HepG2 (cell line): Measurements from ENCODE around the gene H6PD. TPM values are rescaled to one million over a fixed set of nuclear protein-coding genes. Genes with fewer than 3 reads are reported as not detected.

ENCODE experiments used
- BCL6 ChIP-seq: IDR thresholded peaks from 2 replicates; pipeline ENCODE4 v1.6.1; 2016; ENCODE audit warnings: missing genetic modification reagents, missing compliant biosample characterization
- ELF3 ChIP-seq: IDR thresholded peaks from 2 replicates; pipeline ENCODE4 v1.6.1; 2016; ENCODE audit warnings: missing genetic modification reagents, missing compliant biosample characterization
- FOXA1 ChIP-seq, 2 experiments: fragments of 450-650 bp in 1 of 2; sonication (generic) in 1 of 2; formaldehyde crosslinking in 1 of 2; IDR thresholded peaks; 2 replicates each; pipeline versions ENCODE4 v1.4.0 to v1.6.1; 2016 to 2020; ENCODE audit warnings: missing genetic modification reagents in 1 of 2
- JUNB ChIP-seq: sonication (generic); formaldehyde crosslinking; IDR thresholded peaks from 2 replicates; pipeline ENCODE4 v1.8.0; 2022; ENCODE audit warnings: missing genetic modification reagents, mild to moderate bottlenecking, borderline replicate concordance
- KLF6 ChIP-seq: IDR thresholded peaks from 2 replicates; pipeline ENCODE4 v1.8.0; 2016; ENCODE audit warnings: missing biosample characterization, missing genetic modification reagents
- LCORL ChIP-seq, 2 experiments: fragments of 450-650 bp in 1 of 2; sonication (generic) in 1 of 2; formaldehyde crosslinking in 1 of 2; IDR thresholded peaks; 2 replicates each; pipeline versions ENCODE4 v1.5.0 to v1.6.1; 2017 to 2020; ENCODE audit warnings: antibody characterized with exemption in 1 of 2, missing genetic modification reagents in 1 of 2
- NR2F1 ChIP-seq, 2 experiments: fragments of 450-650 bp in 1 of 2; formaldehyde crosslinking in 1 of 2; IDR thresholded peaks; 2 replicates each; pipeline versions ENCODE4 v1.5.0 to v1.6.1; 2016 to 2020; ENCODE audit warnings: mild to moderate bottlenecking in 1 of 2, missing compliant biosample characterization in 1 of 2, missing genetic modification reagents in 1 of 2, moderate library complexity in 1 of 2
- SOX13 ChIP-seq, 3 experiments: fragments of 450-650 bp in 1 of 3; sonication (generic) in 1 of 3; formaldehyde crosslinking in 1 of 3; IDR thresholded peaks in 2 of 3; conservative IDR thresholded peaks in 1 of 3; 2 replicates each; pipeline versions ENCODE4 v1.5.0 to v1.6.1; 2016 to 2020; ENCODE audit warnings: antibody characterized with exemption in 1 of 3, mild to moderate bottlenecking in 1 of 3, missing compliant biosample characterization in 1 of 3, missing genetic modification reagents in 1 of 3, moderate library complexity in 1 of 3
- TEAD3 ChIP-seq: optimal IDR thresholded peaks from 2 replicates; pipeline ENCODE3; 2016; ENCODE audit warnings: borderline replicate concordance
- TGIF2 ChIP-seq: IDR thresholded peaks from 2 replicates; pipeline ENCODE4 v1.6.1; 2016; ENCODE audit warnings: control low read depth, missing compliant biosample characterization
- ZNF788 ChIP-seq: sonication (generic); formaldehyde crosslinking; IDR thresholded peaks from 2 replicates; pipeline ENCODE4 v1.5.0; 2020; ENCODE audit warnings: mild to moderate bottlenecking, missing genetic modification reagents, borderline replicate concordance
- polyA plus RNA-seq, 8 experiments: library from polyadenylated mRNA; depleted of rRNA in 3 of 8; stranded (reverse) in 7 of 8; unstranded in 1 of 8; fragments of >200 nt; fragmentation: Illumina TruSeq in 4 of 8; extraction: Trizol in 4 of 8; gene quantifications; 2 replicates each; pipeline versions ENCODE4 v1.2.1 to v1.2.3, GENCODE V29; 2011 to 2016; ENCODE audit warnings: low read depth in 4 of 8, missing spikeins in 1 of 8, mixed read lengths in 1 of 8; ENCODE audit not compliant: insufficient read depth in 1 of 8
- total RNA-seq, 5 experiments: library from RNA; depleted of rRNA; stranded (reverse); fragments of >200 nt; fragmentation: Illumina TruSeq; extraction: Trizol; gene quantifications; 2 replicates each; pipeline ENCODE4 v1.2.3, GENCODE V29; 2016; ENCODE audit warnings: low read depth in 1 of 5
- TF ChIP-seq, protein P1 (sequence below): sonication (generic); formaldehyde crosslinking; IDR thresholded peaks from 2 replicates; pipeline ENCODE4 v1.4.0; 2020; ENCODE audit warnings: missing genetic modification reagents, low read depth, mild to moderate bottlenecking, borderline replicate concordance
- TF ChIP-seq, protein P2 (sequence below): IDR thresholded peaks from 2 replicates; pipeline ENCODE4 v1.4.0; 2020; ENCODE audit warnings: mild to moderate bottlenecking, missing genetic modification reagents
- TF ChIP-seq, protein P3 (sequence below): sonication (generic); formaldehyde crosslinking; IDR thresholded peaks from 2 replicates; pipeline ENCODE4 v1.9.0; 2021; ENCODE audit warnings: missing genetic modification reagents, borderline replicate concordance
- TF ChIP-seq, protein P4 (sequence below): sonication (generic); formaldehyde crosslinking; IDR thresholded peaks from 2 replicates; pipeline ENCODE4 v1.4.0; 2020; ENCODE audit warnings: missing genetic modification reagents, mild to moderate bottlenecking, borderline replicate concordance
- TF ChIP-seq, protein P5 (sequence below): sonication (generic); formaldehyde crosslinking; IDR thresholded peaks from 2 replicates; pipeline ENCODE4 v1.5.0; 2020; ENCODE audit warnings: mild to moderate bottlenecking, missing genetic modification reagents, borderline replicate concordance

Gene H6PD
- total and polyA plus RNA-seq, 2 of the 13 experiments (the other 11 are each of a cell fraction or from before 2014, with no cell fraction given): 9.3 to 14.1 TPM

DNA sequence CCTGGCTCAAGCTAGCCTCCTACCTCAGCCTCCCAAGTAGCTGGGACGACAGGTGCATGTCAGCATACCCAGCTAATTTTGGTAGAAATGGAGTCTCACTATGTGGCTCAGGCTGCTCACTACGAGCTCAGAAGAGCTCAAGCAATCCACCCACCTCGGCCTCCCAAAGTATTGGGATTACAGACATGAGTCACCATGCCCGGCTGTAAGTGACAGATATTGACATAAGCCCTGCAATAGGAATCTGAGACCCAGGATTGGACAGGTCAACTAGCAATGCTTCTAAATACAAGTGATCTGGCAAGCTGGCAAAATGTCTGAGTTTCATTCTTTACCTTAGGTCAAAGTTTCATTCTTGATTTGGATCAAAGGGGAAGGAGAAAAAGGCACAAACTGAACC is 40.5 kb upstream of the H6PD start (continued):
- TF ChIP-seq NR2F1 (CRISPR knock-in tag; IDR thresholded peaks at IDR 0.05) (no peak), ZNF788 (CRISPR knock-in tag) (no peak), SOX13 (IDR thresholded peaks at IDR 0.05) (no peak), SOX13 (CRISPR knock-in tag; conservative IDR thresholded peaks at IDR 0.05 in 1 of 2, IDR thresholded peaks at IDR 0.05 in 1 of 2) (0 out of 4 replicates have a peak, but pooled peaks of 1 of the 2 experiments have one; percentile 6), KLF6 (CRISPR knock-in tag) (0 out of 2 replicates have a peak, but pooled peaks have one; percentile 25), LCORL (IDR thresholded peaks at IDR 0.05) (peak; percentile 23; the same call in 1 of the 2 replicates), LCORL (CRISPR knock-in tag; IDR thresholded peaks at IDR 0.05) (peak; percentile 82), TGIF2 (CRISPR knock-in tag) (peak; percentile 77), TEAD3 (peak; percentile 27), ELF3 (CRISPR knock-in tag) (peak; percentile 8; the same call in 1 of the 2 replicates), FOXA1 (IDR thresholded peaks at IDR 0.05) (peak; percentile 68), FOXA1 (CRISPR knock-in tag; IDR thresholded peaks at IDR 0.05) (peak; percentile 94), JUNB (CRISPR knock-in tag) (peak; percentile 54; the same call in 1 of the 2 replicates), BCL6 (CRISPR knock-in tag) (peak; percentile 37; the same call in 1 of the 2 replicates)
- TF ChIP-seq, protein P1, sequence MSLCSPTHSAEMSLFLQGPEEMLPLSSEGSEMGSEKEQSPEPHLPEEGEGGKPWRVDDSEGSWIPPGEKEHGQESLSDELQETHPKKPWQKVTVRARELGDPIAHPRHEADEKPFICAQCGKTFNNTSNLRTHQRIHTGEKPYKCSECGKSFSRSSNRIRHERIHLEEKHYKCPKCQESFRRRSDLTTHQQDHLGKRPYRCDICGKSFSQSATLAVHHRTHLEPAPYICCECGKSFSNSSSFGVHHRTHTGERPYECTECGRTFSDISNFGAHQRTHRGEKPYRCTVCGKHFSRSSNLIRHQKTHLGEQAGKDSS: 0 out of 2 replicates have a peak, but pooled peaks have one; percentile 51
- TF ChIP-seq, protein P2, sequence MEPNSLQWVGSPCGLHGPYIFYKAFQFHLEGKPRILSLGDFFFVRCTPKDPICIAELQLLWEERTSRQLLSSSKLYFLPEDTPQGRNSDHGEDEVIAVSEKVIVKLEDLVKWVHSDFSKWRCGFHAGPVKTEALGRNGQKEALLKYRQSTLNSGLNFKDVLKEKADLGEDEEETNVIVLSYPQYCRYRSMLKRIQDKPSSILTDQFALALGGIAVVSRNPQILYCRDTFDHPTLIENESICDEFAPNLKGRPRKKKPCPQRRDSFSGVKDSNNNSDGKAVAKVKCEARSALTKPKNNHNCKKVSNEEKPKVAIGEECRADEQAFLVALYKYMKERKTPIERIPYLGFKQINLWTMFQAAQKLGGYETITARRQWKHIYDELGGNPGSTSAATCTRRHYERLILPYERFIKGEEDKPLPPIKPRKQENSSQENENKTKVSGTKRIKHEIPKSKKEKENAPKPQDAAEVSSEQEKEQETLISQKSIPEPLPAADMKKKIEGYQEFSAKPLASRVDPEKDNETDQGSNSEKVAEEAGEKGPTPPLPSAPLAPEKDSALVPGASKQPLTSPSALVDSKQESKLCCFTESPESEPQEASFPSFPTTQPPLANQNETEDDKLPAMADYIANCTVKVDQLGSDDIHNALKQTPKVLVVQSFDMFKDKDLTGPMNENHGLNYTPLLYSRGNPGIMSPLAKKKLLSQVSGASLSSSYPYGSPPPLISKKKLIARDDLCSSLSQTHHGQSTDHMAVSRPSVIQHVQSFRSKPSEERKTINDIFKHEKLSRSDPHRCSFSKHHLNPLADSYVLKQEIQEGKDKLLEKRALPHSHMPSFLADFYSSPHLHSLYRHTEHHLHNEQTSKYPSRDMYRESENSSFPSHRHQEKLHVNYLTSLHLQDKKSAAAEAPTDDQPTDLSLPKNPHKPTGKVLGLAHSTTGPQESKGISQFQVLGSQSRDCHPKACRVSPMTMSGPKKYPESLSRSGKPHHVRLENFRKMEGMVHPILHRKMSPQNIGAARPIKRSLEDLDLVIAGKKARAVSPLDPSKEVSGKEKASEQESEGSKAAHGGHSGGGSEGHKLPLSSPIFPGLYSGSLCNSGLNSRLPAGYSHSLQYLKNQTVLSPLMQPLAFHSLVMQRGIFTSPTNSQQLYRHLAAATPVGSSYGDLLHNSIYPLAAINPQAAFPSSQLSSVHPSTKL: peak; percentile 80
- TF ChIP-seq, protein P3, sequence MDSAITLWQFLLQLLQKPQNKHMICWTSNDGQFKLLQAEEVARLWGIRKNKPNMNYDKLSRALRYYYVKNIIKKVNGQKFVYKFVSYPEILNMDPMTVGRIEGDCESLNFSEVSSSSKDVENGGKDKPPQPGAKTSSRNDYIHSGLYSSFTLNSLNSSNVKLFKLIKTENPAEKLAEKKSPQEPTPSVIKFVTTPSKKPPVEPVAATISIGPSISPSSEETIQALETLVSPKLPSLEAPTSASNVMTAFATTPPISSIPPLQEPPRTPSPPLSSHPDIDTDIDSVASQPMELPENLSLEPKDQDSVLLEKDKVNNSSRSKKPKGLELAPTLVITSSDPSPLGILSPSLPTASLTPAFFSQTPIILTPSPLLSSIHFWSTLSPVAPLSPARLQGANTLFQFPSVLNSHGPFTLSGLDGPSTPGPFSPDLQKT: no peak
- TF ChIP-seq, protein P4, sequence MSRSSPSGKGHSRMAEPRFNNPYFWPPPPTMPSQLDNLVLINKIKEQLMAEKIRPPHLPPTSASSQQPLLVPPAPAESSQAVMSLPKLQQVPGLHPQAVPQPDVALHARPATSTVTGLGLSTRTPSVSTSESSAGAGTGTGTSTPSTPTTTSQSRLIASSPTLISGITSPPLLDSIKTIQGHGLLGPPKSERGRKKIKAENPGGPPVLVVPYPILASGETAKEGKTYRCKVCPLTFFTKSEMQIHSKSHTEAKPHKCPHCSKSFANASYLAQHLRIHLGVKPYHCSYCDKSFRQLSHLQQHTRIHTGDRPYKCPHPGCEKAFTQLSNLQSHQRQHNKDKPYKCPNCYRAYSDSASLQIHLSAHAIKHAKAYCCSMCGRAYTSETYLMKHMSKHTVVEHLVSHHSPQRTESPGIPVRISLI: no peak
- TF ChIP-seq, protein P5, sequence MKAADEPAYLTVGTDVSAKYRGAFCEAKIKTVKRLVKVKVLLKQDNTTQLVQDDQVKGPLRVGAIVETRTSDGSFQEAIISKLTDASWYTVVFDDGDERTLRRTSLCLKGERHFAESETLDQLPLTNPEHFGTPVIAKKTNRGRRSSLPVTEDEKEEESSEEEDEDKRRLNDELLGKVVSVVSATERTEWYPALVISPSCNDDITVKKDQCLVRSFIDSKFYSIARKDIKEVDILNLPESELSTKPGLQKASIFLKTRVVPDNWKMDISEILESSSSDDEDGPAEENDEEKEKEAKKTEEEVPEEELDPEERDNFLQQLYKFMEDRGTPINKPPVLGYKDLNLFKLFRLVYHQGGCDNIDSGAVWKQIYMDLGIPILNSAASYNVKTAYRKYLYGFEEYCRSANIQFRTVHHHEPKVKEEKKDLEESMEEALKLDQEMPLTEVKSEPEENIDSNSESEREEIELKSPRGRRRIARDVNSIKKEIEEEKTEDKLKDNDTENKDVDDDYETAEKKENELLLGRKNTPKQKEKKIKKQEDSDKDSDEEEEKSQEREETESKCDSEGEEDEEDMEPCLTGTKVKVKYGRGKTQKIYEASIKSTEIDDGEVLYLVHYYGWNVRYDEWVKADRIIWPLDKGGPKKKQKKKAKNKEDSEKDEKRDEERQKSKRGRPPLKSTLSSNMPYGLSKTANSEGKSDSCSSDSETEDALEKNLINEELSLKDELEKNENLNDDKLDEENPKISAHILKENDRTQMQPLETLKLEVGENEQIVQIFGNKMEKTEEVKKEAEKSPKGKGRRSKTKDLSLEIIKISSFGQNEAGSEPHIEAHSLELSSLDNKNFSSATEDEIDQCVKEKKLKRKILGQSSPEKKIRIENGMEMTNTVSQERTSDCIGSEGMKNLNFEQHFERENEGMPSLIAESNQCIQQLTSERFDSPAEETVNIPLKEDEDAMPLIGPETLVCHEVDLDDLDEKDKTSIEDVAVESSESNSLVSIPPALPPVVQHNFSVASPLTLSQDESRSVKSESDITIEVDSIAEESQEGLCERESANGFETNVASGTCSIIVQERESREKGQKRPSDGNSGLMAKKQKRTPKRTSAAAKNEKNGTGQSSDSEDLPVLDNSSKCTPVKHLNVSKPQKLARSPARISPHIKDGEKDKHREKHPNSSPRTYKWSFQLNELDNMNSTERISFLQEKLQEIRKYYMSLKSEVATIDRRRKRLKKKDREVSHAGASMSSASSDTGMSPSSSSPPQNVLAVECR (CRISPR knock-in tag): peak; percentile 32; the same call in 1 of the 2 replicates
